HG02885 (cell line): ENCODE results near the gene GRHL1.

Source experiments
- ATAC-seq: cut with Tn5 transposase; IDR thresholded peaks from one replicate; pipeline ENCODE4 v1.9.1; 2021; ENCODE audit warnings: mild to moderate bottlenecking; ENCODE audit not compliant: unreplicated experiment, poor library complexity

The GRHL1 gene

GRCh38 chr2:10035053-10035422 is 83.5 kb downstream of the GRHL1 start:
- no peak for ATAC-seq

- ATAC-seq: no peak
Observed at GRCh38 chr2:10035633-10036032, 84.1 kb downstream of the GRHL1 start.

DNA sequence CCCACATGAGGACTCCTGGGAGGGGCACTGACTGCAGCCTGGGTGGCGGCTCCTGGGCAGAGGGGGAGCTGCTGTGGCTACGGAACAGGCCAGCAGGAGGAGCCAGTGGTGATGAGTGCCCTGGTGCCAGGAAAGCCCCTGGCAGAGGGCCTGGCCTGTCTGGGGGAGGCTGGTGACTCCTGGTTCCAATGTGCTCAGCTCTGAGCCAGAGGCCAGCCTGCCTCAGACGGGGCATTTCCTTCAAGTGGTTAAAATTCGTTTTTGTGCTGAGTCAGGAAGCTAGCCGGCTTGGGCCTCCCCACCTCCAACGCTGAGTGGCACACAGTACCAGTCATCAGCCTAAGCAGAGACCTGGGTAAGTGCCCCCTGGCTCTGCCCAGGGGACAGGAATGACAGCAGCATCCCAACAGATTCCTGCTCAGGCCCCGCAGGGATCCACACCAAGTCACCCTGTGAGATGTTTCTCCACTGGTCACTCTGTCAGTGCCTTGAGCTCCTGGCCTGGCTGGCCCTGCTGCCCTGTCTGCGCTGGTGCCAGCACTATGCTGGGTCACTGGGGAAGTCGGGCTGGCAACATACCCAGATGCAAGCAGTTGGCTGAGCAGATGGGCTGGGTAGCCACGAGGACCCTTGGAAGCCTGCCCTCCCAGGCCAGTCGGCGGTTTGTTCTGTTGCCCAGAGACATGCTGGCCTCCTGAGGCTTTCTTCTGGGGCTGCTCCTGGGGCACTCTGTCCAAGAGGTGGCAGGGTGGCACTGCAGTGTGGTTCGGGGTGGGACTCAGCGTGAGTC is 84.8 kb downstream of the GRHL1 start:
- peak; percentile 37 for ATAC-seq

DNA sequence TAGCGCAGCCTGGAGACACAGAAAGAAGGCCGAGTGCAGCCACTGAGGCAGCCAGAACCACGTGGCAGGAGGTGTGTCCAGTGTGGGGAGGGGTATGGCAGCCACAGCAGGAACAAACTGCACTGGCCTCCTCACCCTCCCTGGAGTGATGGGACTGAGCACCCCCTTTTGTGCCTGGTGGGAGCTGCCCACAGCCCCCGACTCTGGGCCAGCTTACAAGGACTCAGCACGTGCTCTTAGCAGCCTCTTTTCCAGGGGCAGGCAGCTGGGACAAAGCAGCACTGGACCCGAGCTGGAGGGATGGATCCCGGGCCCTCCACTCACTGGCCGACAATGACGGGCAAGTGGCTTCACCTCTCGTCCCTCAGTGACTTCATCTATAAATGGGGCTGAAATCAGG is 86.6 kb downstream of the GRHL1 start:
- no peak for ATAC-seq

- no peak for ATAC-seq
Observed at GRCh38 chr2:10038716-10039115, 87.2 kb downstream of the GRHL1 start.

- no peak for ATAC-seq
Observed at GRCh38 chr2:10039658-10040410, 88.3 kb downstream of the GRHL1 start.

DNA sequence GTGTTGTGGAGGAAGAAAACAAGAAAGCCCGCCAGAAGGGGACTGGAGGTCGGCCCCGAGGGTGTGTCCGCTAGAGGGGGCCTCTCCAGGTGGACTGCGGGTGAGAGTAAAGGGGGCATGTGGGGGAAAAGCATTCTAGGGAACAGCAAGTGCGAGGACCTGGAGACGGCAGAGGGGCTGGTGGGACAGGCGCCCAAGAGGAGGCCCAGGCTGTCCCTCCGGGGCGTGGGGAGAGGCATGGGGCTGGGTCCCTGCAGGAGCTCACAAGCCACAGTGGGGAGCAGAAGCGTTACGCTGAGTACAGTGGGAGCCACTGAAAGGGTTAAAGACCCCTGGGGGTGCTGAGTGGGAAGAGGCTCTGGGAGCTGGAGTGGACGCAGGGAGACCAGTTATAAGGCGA is 90.2 kb downstream of the GRHL1 start:
- ATAC-seq: no peak

DNA sequence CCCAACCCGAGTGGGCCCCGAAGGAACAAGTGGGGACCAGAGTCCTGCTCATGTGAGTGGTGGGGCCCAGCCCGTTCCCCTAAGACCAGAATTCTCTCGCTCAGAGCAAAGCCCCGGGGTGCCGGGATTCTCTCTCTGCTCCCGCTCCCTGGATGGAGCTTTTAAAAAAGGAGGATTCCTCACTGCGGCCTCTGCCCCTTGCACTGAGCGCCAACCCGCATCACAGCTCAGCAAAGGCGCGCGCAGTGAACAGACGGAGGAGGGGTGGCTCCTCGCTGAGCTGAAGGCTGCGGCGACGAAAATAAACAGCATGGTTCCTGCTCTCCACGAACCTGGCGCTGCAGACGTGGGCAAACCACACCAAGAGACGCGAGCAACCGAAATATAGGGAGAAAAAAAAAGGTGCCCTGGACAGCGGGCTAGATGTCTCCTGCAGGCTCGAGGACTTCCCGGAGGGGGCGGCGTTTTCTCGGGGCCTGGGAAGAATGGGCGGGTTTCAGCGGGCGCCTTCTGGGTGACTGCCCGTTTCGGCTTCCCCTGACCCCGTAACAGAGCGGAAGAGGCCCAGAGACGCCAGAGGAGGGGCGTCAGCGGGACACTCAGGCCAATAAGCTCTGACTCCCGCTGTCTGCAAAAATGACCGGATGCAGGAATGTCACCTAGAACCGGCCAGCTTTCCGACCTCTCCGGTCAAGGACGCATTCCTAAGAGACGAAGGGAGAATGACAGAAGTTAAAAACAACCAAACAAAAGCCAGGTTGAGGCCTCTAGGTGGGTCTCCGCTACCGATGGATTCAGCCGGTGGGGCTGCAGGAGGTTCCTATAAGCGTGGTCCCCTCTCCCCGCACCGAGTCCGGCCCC is 91.0 kb downstream of the GRHL1 start:
- no peak for ATAC-seq

DNA sequence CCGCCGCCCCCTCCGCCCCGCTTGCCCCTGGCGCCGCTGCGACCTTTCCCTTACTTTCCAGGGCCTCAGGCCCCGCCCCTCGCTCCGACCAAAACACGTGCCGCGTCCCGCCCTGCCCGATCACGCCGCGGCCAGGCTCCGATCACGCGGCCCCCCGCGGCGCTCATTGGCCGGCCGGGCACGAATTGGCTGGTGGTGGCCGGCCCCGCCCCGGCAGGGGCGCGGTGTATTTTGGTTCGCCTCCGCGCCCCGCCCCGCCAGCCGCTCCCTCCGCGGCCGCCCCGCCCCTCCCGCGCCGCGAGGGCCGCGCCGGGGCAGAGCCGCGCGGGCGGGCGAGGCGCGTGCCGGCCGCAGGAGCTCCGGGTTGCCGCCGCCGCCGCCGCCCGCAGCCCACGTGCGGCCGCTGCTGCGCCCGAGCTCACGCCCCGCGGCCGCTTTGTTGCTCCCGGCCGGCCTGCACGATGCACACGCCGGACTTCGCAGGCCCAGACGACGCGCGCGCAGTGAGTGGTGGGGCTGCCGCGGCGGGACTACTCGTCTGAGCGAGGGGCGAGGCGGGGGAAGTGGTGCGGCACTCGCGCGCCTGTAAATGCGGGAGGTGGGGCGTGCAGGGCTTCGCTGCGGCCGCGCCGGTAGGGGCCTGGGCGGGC is 91.9 kb downstream of the GRHL1 start, which contains the start of gene KLF11:
KLF11 (plus strand) TSS at position 295 of the 650 bp plus-strand sequence; CDS start at position 462, 167 bp downstream.
- peak; percentile 74 for ATAC-seq

- peak; percentile 62 for ATAC-seq
Observed at GRCh38 chr2:10043906-10044601, 92.6 kb downstream of the GRHL1 start.

GRCh38 chr2:10045561-10046355 is 94.3 kb downstream of the GRHL1 start:
- ATAC-seq: no peak

DNA sequence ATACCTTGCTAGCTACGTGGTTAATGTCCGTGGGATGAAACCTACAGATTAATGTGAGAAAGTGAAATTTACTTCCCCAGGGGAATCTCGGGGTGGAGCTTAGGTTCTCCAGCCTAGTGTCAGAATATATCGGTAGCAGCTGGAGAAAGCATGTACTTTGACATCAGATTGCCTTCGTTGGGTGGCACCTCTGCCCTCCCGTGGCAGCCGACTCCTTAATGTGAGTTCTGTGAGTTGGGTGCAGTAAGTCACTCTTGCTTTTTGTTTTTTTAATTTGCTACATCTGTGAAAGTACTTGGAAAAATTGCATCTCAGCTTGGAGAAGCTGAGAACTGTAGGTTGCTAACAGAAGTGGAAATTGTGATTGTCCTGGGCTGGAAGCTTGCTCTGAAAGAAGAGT is 95.4 kb downstream of the GRHL1 start:
- ATAC-seq: no peak

- no peak for ATAC-seq
Observed at GRCh38 chr2:10047616-10048500, 96.4 kb downstream of the GRHL1 start.

DNA sequence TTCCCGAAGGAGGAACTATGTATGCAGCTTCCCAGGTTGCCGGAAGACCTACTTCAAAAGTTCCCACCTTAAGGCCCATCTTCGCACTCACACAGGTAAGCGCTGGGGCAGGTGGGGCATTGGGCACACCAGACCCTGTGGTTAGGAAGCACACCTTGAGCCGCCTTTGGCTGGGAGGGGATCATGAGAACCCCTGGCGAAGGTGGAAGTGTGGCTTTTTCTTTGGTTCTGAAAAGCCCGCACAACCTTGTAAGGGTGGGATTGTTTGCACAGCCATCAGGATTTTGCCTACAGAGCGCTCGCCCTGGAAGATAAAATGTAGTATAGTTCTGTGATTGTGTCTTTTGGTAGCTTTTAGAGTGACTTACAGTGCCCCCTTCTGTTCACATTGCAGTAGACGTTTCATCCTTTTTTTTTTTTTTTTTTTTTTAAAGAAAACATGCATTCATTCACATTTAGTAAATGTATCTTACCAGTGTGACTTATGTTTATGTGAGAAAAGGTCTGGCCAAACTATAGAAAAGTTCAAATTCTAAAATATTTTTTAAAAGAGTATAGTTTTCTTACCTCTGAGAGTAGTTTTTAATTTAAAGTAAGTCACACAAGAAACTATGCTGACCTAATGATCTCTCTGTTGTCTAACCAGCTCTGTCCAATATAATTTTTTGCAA is 97.1 kb downstream of the GRHL1 start:
- no peak for ATAC-seq
